ENCODE measurements around the gene LSM10. TPM values are rescaled to one million over a fixed set of nuclear protein-coding genes. Genes with fewer than 3 reads are reported as not detected.
A peak's percentile ranks its signal among the peaks of the same experiment; 100 is the strongest.

Gene LSM10
- total and polyA plus RNA-seq, 2 donors from 2014 or later, result 29.5 to 91.6 TPM

DNA sequence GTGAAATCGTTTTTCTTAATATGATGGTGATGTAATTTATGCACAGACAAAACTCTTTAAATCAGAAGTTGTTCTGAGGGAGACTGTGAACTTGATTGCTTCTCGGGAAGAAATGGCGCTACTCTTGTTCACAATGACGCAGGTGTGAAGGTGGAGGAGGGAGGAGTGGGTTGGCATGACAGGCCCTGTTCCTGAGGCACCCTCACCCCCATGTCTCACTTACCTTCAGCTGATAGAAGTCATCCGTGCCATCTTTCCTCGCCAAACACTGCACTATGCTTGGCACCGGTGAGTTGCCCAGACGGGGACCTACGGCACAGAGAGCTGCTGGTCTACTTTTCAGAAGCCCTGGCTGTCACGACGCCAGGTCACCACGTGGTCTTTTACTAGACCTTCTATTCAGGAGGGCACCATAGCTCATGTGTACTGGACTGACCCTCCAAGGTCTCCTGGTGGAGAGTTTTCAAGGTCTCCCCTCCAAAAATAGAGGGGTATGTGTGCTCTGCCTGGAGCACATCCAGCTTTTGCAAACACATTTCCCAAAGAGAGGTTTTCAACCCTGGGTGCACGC, 39.1 kb downstream of the LSM10 start:
- H3K27me3 ChIP-seq (ENCODE audit: control insufficient read depth, insufficient read depth, low read length), result no peaks in the 10 kb centered on the region
- H3K4me3 ChIP-seq (ENCODE audit: low read length in 3 of 3), result no peak overlapping the region
- TF ChIP-seq CTCF (IDR thresholded peaks at IDR 0.05; ENCODE audit: borderline replicate concordance, extremely low read depth, insufficient read depth), result no peak
- H3K9me3 ChIP-seq (ENCODE audit: control insufficient read depth in 2 of 3, insufficient read depth in 1 of 3, low read length in 3 of 3), result no peaks in the 10 kb centered on the region
- peaks cover 0 to 51% (median 30%) of the 10 kb centered on the region in 3 donors for H3K36me3 ChIP-seq (ENCODE audit: control insufficient read depth in 2 of 3, insufficient read depth in 3 of 3, low read length in 3 of 3)
- no peak overlapping the region for H3K9ac ChIP-seq (ENCODE audit: low read length in 3 of 3)
- no peak overlapping the region for H3K27ac ChIP-seq (ENCODE audit: low read depth in 2 of 2, low read length in 2 of 2)
- no peak for DNase-seq
- no peak for FAIRE-seq
- H3K4me1 ChIP-seq (ENCODE audit: control insufficient read depth in 2 of 3, insufficient read depth in 2 of 3, low read depth in 1 of 3, low read length in 3 of 3), result peaks cover 0 to 2% (median 0%) of the 10 kb centered on the region in 3 donors
- intact Hi-C loops (cut with DNase I), result no loop called here

- FAIRE-seq (no peak), DNase-seq (no peak)
- no peak overlapping the region for H3K27ac ChIP-seq (ENCODE audit: low read depth in 2 of 2, low read length in 2 of 2)
- peaks cover 0 to 45% (median 29%) of the 10 kb centered on the region in 3 donors for H3K36me3 ChIP-seq (ENCODE audit: control insufficient read depth in 2 of 3, insufficient read depth in 3 of 3, low read length in 3 of 3)
- H3K27me3 ChIP-seq (ENCODE audit: control insufficient read depth, insufficient read depth, low read length), result no peaks in the 10 kb centered on the region
- H3K4me3 ChIP-seq (ENCODE audit: low read length in 3 of 3), result no peak overlapping the region
- intact Hi-C loops (cut with DNase I), result no loop called here
- peaks cover 5 to 22% (median 10%) of the 10 kb centered on the region in 3 donors for H3K4me1 ChIP-seq (ENCODE audit: control insufficient read depth in 2 of 3, insufficient read depth in 2 of 3, low read depth in 1 of 3, low read length in 3 of 3)
- no peak for TF ChIP-seq CTCF (IDR thresholded peaks at IDR 0.05; ENCODE audit: borderline replicate concordance, extremely low read depth, insufficient read depth)
- H3K9ac ChIP-seq (ENCODE audit: low read length in 3 of 3), result no peak overlapping the region
- no peaks in the 10 kb centered on the region for H3K9me3 ChIP-seq (ENCODE audit: control insufficient read depth in 2 of 3, insufficient read depth in 1 of 3, low read length in 3 of 3)
Measured at GRCh38 chr1:36355811-36356210, 41.9 kb downstream of the LSM10 start.

GRCh38 chr1:36354486-36354885, 43.2 kb downstream of the LSM10 start:
- intact Hi-C loops (cut with DNase I), result no loop called here
- no peaks in the 10 kb centered on the region for H3K9me3 ChIP-seq (ENCODE audit: control insufficient read depth in 2 of 3, insufficient read depth in 1 of 3, low read length in 3 of 3)
- no peaks in the 10 kb centered on the region for H3K27me3 ChIP-seq (ENCODE audit: control insufficient read depth, insufficient read depth, low read length)
- TF ChIP-seq CTCF (IDR thresholded peaks at IDR 0.05; ENCODE audit: borderline replicate concordance, extremely low read depth, insufficient read depth), result no peak
- H3K36me3 ChIP-seq (ENCODE audit: control insufficient read depth in 2 of 3, insufficient read depth in 3 of 3, low read length in 3 of 3), result peaks cover 0 to 45% (median 26%) of the 10 kb centered on the region in 3 donors
- H3K4me3 ChIP-seq (ENCODE audit: low read length in 3 of 3), result no peak overlapping the region
- DNase-seq (peak in 1 of 5 donors; percentile 22), FAIRE-seq (no peak)
- no peak overlapping the region for H3K27ac ChIP-seq (ENCODE audit: low read depth in 2 of 2, low read length in 2 of 2)
- no peak overlapping the region for H3K9ac ChIP-seq (ENCODE audit: low read length in 3 of 3)
- peaks cover 5 to 20% (median 10%) of the 10 kb centered on the region in 3 donors for H3K4me1 ChIP-seq (ENCODE audit: control insufficient read depth in 2 of 3, insufficient read depth in 2 of 3, low read depth in 1 of 3, low read length in 3 of 3)
